Stimulated activated memory B cell treated with anti-CD40 and anti-IgM and Interleukin-4, amounts not matched to agents 10 μg/mL and 1 μg/mL and 100 μg/mL, for 72 hours (primary cell): ENCODE results near the gene ABCF1.

Experiments used
- ATAC-seq: fragments of 150-1000 bp; cut with Tn5 transposase; 2 replicates; pipeline ENCODE4 v1.10.0; 2021
- H3K27ac Mint-ChIP-seq: one replicate; pipeline ENCODE4 v1.8.0; 2022; ENCODE audit warnings: mild to moderate bottlenecking, mixed read lengths
- H3K27me3 Mint-ChIP-seq: one replicate; pipeline ENCODE4 v1.8.0; 2022; ENCODE audit warnings: mixed read lengths
- H3K36me3 Mint-ChIP-seq: one replicate; pipeline ENCODE4 v1.8.0; 2022; ENCODE audit warnings: mixed read lengths
- H3K4me1 Mint-ChIP-seq: one replicate; pipeline ENCODE4 v1.8.0; 2022; ENCODE audit warnings: mixed read lengths
- H3K4me3 Mint-ChIP-seq: one replicate; pipeline ENCODE4 v1.8.0; 2022; ENCODE audit warnings: mild to moderate bottlenecking, moderate library complexity, mixed read lengths
- H3K9me3 Mint-ChIP-seq: one replicate; pipeline ENCODE4 v1.8.0; 2022; ENCODE audit warnings: mixed read lengths

The ABCF1 gene

DNA sequence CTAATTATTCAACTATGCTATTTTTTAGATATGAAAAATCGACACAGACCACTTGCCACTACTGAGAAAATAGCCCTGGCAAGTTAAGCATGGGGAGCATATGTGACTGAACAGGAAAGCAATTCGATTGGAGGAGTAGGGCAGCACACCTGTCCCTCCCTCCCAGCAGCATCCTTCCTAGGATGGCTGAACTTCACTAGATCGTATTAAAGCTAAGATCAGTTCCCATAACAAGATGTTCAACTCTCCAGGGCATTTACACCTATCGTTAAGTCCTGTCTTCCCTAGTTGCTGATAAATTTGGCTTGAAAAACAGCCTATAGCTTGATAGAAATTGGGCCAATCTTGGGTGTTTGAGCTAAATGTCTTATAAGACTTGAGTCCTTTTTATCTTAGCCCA, 38.8 kb downstream of the ABCF1 start:
- peaks cover 68% of the 10 kb centered on the region for H3K36me3 Mint-ChIP-seq
- ATAC-seq: no peak
- H3K4me3 Mint-ChIP-seq: no peak overlapping the region

GRCh38 chr6:30611150-30611855, 40.1 kb downstream of the ABCF1 start:
- H3K9me3 Mint-ChIP-seq: no peaks in the 10 kb centered on the region
- H3K27me3 Mint-ChIP-seq: no peaks in the 10 kb centered on the region
- no peak overlapping the region for H3K4me3 Mint-ChIP-seq
- ATAC-seq: no peak
- H3K4me1 Mint-ChIP-seq: peaks cover 61% of the 10 kb centered on the region
- H3K36me3 Mint-ChIP-seq: peaks cover 68% of the 10 kb centered on the region
- peak overlapping the region; percentile 69 for H3K27ac Mint-ChIP-seq

More for the DNA sequence above, 38.8 kb downstream of the ABCF1 start:
- Mint-ChIP-seq H3K4me1 (peaks cover 61% of the 10 kb centered on the region), H3K27me3 (no peaks in the 10 kb centered on the region), H3K27ac (peak overlapping the region; percentile 59), H3K9me3 (no peaks in the 10 kb centered on the region)

DNA sequence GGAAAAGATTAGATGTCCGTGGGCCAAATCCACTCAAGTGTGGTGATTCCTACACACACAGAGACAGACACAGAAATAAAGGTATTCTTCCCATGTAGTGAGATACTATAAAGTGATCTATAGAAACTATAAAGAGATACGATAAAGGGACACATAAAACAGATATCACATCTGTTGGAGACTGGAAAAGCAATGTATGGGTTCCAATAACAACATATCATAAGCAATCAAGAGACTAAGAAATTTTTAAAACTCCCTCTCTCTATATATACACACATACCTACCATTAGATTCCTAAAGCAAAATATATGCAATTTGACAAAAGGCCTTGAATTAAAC, 40.6 kb downstream of the ABCF1 start:
- Mint-ChIP-seq H3K36me3 (peaks cover 68% of the 10 kb centered on the region), H3K9me3 (no peaks in the 10 kb centered on the region), H3K4me1 (peaks cover 61% of the 10 kb centered on the region), H3K4me3 (no peak overlapping the region), H3K27ac (peak overlapping the region; percentile 69), H3K27me3 (no peaks in the 10 kb centered on the region)
- no peak for ATAC-seq

- Mint-ChIP-seq H3K4me1 (peaks cover 60% of the 10 kb centered on the region), H3K27me3 (no peaks in the 10 kb centered on the region), H3K27ac (peak overlapping the region; percentile 69), H3K9me3 (no peaks in the 10 kb centered on the region), H3K36me3 (peaks cover 71% of the 10 kb centered on the region), H3K4me3 (no peak overlapping the region)
- no peak for ATAC-seq
Observed at GRCh38 chr6:30612213-30612612, 41.0 kb downstream of the ABCF1 start.

GRCh38 chr6:30612687-30613248, 41.5 kb downstream of the ABCF1 start:
- no peaks in the 10 kb centered on the region for H3K9me3 Mint-ChIP-seq
- no peak for ATAC-seq
- peaks cover 67% of the 10 kb centered on the region for H3K36me3 Mint-ChIP-seq
- H3K27ac Mint-ChIP-seq: peak overlapping the region; percentile 97
- H3K4me1 Mint-ChIP-seq: peaks cover 54% of the 10 kb centered on the region
- H3K4me3 Mint-ChIP-seq: no peak overlapping the region
- no peaks in the 10 kb centered on the region for H3K27me3 Mint-ChIP-seq

DNA sequence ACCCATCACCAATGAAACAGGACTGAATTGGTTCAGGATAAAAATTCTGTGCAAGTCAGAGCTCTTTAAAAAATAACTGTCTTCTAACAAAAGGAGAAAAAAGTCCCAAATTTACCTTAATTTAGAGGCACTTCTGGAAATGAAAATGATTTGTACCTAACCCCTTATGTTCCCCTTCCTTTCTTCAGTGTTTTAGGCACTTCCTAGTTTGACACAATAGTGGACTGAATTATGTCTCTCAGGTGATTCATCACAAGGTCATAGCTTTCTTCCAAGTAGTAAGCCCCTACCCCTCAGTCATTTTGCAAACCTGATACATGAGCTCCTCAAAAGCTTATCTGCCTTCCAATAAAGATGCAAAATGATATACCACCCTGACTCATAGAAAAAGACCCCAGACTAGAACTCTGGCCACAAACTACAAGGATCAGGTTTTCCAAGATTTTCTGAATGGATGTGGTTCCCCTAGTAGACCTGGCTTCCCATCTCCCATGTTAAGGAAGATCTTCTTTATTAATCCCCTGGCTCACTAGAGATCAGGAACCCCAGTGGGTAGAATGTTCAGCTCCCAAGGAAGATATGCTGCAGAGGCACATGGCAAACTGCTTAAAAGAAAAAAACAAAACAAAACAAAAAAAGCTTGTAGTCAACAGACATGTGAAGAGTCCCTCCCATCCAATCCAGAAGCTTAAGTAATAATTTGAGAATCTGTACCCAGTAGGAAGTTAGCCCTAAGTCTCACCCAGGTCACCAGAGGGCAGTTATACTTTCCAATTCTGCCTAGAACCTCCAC, 42.2 kb downstream of the ABCF1 start:
- Mint-ChIP-seq H3K9me3 (no peaks in the 10 kb centered on the region), H3K27ac (peak overlapping the region; percentile 97), H3K4me1 (peaks cover 55% of the 10 kb centered on the region), H3K36me3 (peaks cover 64% of the 10 kb centered on the region), H3K4me3 (peak overlapping the region; percentile 41), H3K27me3 (no peaks in the 10 kb centered on the region)
- no peak for ATAC-seq

DNA sequence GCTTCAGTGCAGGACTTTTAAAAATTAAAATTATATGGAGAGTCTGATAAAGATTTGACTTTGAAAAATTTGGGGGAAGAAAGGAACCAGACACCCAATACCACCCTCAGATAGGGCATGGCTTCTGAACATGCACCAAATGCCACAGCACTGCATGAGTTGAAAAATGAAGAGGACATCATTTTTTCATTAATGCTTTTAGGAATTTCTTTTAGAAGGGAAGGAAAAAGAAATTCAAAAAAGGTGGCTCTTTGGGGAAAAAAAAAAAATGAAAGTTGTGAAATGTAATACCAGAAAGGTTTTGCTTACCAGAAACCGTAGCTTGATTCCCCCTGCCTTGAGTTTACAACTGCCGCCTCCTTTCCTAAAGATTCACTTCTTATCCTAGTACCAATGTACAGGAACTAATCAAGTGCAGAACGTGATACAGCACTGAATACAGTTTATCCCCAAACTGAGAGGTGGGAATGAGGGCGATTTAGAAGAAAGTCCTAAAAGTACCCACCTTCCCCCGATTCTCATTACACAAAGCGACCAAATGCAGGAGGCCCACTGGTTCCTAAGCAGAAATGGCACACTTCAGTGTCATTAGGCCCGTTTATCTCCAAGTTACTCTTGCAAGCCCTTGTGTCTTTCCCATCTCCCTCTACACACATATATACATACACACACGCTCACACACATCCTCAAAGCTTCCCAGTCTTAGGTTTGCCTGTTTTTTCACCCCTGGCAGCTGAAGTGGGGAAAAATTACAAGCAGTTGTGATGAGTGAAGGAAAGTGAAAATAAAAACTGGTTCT, 43.0 kb downstream of the ABCF1 start:
- peaks cover 56% of the 10 kb centered on the region for H3K36me3 Mint-ChIP-seq
- no peak for ATAC-seq
- no peaks in the 10 kb centered on the region for H3K27me3 Mint-ChIP-seq
- peak overlapping the region; percentile 89 for H3K4me3 Mint-ChIP-seq
- peaks cover 56% of the 10 kb centered on the region for H3K4me1 Mint-ChIP-seq
- peak overlapping the region; percentile 97 for H3K27ac Mint-ChIP-seq
- no peaks in the 10 kb centered on the region for H3K9me3 Mint-ChIP-seq

DNA sequence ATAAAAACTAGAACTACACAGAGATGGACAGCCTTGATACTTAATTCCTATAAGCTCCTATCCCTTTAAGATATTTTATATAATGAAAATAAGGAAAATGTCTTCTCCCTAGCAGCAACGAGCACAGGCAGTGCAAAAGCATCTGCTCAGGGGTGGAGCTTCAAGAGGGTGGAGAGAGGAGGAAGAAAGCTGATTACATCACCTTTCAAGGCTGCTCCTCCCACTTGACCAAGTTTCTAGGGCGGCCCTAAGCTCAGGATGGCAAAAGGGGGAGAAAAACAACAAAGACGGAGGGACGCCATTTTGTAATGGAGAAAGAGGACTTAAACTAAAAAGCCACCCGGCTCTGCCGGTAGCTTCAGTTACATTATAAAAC, 43.6 kb downstream of the ABCF1 start:
- peak overlapping the region; percentile 97 for H3K27ac Mint-ChIP-seq
- no peaks in the 10 kb centered on the region for H3K9me3 Mint-ChIP-seq
- H3K4me3 Mint-ChIP-seq: peak overlapping the region; percentile 89
- peaks cover 54% of the 10 kb centered on the region for H3K4me1 Mint-ChIP-seq
- H3K36me3 Mint-ChIP-seq: peaks cover 56% of the 10 kb centered on the region
- H3K27me3 Mint-ChIP-seq: no peaks in the 10 kb centered on the region
- ATAC-seq: peak; percentile 79

DNA sequence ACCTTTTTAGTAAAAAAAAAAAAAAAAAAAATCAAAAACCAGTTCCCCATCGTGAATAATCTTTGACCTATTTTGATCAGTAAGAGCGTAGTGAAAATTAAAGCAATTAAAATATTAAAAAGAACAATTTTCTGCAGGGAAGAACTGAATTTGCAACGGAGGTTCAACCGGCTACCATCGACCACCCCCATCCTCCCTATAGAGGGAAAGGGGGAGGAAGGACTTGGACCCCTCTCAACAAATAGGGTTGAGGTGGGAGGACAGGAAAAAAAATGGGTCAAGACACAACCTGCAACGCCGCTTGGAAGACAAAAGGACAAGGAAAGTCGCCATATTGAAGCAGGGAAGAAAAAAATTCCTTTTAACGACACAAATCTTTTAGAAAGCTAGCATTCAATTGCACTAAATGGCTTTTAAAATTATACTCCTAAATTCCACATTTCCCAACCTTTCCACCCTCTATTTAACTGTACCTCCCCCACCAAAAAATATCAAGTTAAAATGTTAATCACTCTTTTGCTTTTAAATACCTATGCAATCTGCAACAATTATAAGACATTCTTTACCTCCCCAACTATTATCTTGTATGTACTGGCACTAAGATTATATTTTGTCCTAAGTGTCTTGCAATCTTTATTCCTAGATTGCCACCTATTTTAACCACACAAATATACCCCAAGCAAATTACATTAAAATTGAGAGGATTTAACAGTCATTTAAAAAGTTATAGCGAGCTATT, 44.1 kb downstream of the ABCF1 start:
- peak overlapping the region; percentile 89 for H3K4me3 Mint-ChIP-seq
- no peaks in the 10 kb centered on the region for H3K27me3 Mint-ChIP-seq
- H3K4me1 Mint-ChIP-seq: peaks cover 52% of the 10 kb centered on the region
- no peak for ATAC-seq
- no peaks in the 10 kb centered on the region for H3K9me3 Mint-ChIP-seq
- H3K27ac Mint-ChIP-seq: peak overlapping the region; percentile 97
- peaks cover 57% of the 10 kb centered on the region for H3K36me3 Mint-ChIP-seq

DNA sequence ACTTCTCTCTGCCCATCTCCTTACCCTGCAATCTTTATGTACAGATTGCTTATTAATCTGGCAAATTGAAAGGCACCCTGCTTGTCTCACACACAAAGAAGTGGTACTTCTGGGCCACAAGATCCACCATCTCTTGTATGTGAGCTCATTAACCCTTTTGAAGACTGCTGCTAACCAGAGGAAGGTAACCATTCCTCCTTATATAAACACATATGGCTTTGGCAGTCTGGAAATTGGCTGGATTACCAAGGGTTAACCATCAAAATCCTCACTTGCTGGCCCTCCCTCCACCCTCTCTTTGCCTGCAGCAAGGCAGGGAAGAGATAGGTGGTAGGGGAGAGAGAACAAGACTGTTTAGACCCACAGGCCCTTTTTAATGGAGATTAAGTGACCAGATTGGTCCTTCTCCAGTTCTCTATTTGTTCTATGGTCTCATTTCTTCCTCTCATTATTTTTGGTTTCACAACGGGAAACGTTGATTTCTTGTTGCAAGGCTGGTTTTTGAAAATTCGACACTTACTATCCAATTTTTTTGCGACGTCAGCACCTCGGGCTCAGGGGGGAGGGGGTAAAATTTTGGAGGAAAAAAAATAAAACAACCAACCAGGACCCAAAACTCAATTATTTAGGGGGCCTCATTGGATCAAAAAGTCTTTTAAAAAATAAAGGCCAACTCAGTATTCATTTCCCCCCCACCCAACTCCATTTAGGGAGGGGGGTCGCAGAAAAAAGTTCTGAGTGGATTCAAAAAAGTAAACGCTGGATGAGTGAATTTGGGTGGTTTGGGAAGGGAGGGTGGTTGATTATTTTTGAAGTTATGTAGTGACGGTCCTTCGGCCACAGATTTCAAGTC, 44.9 kb downstream of the ABCF1 start:
- Mint-ChIP-seq H3K4me3 (peak overlapping the region; percentile 89), H3K4me1 (peaks cover 46% of the 10 kb centered on the region), H3K27me3 (no peaks in the 10 kb centered on the region), H3K9me3 (no peaks in the 10 kb centered on the region), H3K36me3 (peaks cover 53% of the 10 kb centered on the region), H3K27ac (peak overlapping the region; percentile 97)
- no peak for ATAC-seq

- Mint-ChIP-seq H3K4me1 (peaks cover 38% of the 10 kb centered on the region), H3K4me3 (peak within 1 kb of the TSS; percentile 89), H3K27me3 (no peaks in the 10 kb centered on the region), H3K36me3 (peaks cover 47% of the 10 kb centered on the region), H3K27ac (peak within 1 kb of the TSS; percentile 97), H3K9me3 (no peaks in the 10 kb centered on the region)
- ATAC-seq: peak; percentile 94
Observed at GRCh38 chr6:30616811-30617564, 45.7 kb downstream of the ABCF1 start, which contains the start of gene PPP1R10. Gene PPP1R10 (minus strand): TSS chr6:30617243. CDS start chr6:30609944, 7,299 bp downstream.

DNA sequence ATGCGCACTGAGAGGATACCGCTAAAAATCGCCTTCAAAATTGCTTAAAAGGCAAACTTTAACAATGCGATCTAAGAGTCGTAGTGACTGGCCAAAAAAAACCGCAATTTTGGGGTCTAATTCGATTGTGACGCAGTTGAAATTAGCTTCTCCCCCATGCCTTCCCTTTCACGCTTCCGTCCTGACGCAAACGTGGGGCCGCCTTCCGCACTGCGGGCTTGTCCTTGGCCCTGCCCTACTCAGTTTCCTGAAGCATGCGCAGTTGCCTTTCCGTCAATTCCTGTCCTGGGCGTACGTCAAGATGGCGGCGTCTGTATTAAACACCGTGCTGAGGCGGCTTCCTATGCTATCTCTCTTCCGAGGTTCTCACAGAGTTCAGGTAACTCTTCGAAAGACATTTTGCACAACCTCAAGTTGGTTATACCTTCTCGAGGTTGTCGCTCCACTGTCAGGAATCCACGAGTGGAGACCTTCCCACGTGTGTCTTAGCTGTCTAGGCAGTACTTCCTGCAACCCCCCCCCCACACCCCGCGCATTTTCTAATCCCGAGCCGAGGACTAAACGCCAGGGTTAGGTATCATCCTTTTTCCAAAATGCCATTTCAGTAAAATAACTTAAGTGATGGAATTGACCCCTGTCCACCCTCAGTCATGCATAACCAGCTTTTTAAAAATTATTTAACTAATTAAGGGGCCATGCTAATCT, 46.5 kb downstream of the ABCF1 start, which contains the start of gene MRPS18B:
Gene MRPS18B, plus strand, starts transcription at position 276 of the 705 bp plus-strand sequence. Its CDS starts 26 bp downstream, at position 302.
- Mint-ChIP-seq H3K27me3 (no peaks in the 10 kb centered on the region), H3K36me3 (peaks cover 51% of the 10 kb centered on the region), H3K27ac (peak within 1 kb of the TSS; percentile 97), H3K4me3 (peak within 1 kb of the TSS; percentile 89), H3K9me3 (no peaks in the 10 kb centered on the region), H3K4me1 (peaks cover 34% of the 10 kb centered on the region)
- ATAC-seq: peak; percentile 92
